Dermis microvascular lymphatic vessel endothelial cell (primary cell): ENCODE results near the gene EMC10. TPM values are rescaled to one million over a fixed set of nuclear protein-coding genes. Genes with fewer than 3 reads are reported as not detected.

Experiments
- total RNA-seq: library from RNA; depleted of rRNA; stranded (reverse); fragments of >200 nt; gene quantifications from 2 replicates; pipeline ENCODE4 v1.2.1, GENCODE V29; 2014

The EMC10 gene
- total RNA-seq, 1 donor from 2014 or later: 54.0 TPM

Other genes with a start within 250 kb of the EMC10 start
- 0.13 and 0.76 TPM in 2 replicates for gene KCNC3, start 147.1 kb upstream of the EMC10 start, total RNA-seq
- gene NAPSA, start 110.9 kb upstream of the EMC10 start, total RNA-seq: under 0.01 TPM in 2 replicates
- 37.7 and 82.6 TPM in 2 replicates for gene NR1H2, start 100.0 kb upstream of the EMC10 start, total RNA-seq
- 38.8 and 56.6 TPM in 2 replicates for gene POLD1, start 92.2 kb upstream of the EMC10 start, total RNA-seq
- gene SPIB, start 57.6 kb upstream of the EMC10 start, total RNA-seq: not detected in 2 replicates
- under 0.01 TPM in 1 of 2 replicates, not detected in the other for gene MYBPC2, start 43.6 kb upstream of the EMC10 start, total RNA-seq
- 0.13 and 0.25 TPM in 2 replicates for gene GARIN5A, start 341 bp downstream of the EMC10 start, total RNA-seq
- 18.9 and 27.4 TPM in 2 replicates for gene JOSD2, start 34.7 kb downstream of the EMC10 start, total RNA-seq
- not detected in 2 replicates for gene ASPDH, start 37.4 kb downstream of the EMC10 start, total RNA-seq
- gene LRRC4B, start 91.9 kb downstream of the EMC10 start, total RNA-seq: 0.13 TPM in 1 of 2 replicates, not detected in the other
- under 0.01 TPM in 1 of 2 replicates, not detected in the other for gene SYT3, start 163.4 kb downstream of the EMC10 start, total RNA-seq
- 0.89 TPM in 1 of 2 replicates, not detected in the other for gene C19orf81, start 172.9 kb downstream of the EMC10 start, total RNA-seq
- under 0.01 and 0.13 TPM in 2 replicates for gene SHANK1, start 243.3 kb downstream of the EMC10 start, total RNA-seq
- 1.3 and 2.1 TPM in 2 replicates for gene CLEC11A, start 246.9 kb downstream of the EMC10 start, total RNA-seq